ENCODE measurements around the gene DNAJC13.
A peak's percentile ranks its signal among the peaks of the same experiment; 100 is the strongest.

DNA sequence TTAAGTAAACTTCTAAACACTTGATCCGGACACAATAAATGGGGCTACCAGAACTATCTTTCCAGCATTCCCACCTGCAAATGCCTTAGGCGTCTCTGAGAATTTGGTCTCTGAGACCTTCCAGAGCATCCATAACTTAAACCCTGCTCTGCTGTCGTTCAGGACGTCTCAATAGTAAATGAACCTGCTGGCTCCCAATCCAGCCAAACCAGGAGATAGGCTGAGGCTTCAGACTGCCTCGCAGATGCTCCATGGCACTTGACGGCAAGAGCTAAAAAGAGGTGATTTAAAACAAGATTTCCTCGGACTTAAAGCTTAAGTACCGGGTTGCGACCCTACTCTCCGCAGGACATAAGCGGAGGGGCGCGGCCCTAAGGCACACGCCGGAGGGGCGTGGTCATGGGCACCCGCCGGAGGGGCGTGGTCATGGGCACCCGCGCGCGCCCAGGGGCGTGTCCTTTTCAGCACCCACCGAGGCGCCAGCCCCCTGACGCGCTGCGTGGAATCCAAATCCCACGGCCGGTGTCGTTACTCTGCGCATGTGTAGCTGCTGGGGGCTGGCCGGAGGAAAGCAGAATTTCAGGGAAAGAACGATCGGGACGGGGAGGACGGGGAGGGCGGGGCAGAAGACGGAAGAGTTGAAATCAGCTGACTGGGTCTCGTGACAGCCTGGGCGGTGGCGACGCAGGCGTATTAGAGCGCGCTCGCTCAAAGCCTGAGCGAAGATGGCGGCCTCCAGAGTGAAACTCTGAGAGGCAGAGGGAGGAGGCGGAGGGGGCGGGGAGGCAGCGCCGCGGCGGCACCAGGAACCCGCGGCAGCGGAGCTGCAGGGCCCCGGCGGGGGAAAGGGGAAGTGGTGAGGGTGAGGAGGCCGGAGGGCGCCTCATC, at the start of gene DNAJC13:
- TF ChIP-seq, protein P1, sequence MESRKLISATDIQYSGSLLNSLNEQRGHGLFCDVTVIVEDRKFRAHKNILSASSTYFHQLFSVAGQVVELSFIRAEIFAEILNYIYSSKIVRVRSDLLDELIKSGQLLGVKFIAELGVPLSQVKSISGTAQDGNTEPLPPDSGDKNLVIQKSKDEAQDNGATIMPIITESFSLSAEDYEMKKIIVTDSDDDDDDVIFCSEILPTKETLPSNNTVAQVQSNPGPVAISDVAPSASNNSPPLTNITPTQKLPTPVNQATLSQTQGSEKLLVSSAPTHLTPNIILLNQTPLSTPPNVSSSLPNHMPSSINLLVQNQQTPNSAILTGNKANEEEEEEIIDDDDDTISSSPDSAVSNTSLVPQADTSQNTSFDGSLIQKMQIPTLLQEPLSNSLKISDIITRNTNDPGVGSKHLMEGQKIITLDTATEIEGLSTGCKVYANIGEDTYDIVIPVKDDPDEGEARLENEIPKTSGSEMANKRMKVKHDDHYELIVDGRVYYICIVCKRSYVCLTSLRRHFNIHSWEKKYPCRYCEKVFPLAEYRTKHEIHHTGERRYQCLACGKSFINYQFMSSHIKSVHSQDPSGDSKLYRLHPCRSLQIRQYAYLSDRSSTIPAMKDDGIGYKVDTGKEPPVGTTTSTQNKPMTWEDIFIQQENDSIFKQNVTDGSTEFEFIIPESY (IDR thresholded peaks at IDR 0.05): peak; percentile 35
- TF ChIP-seq YY1 (IDR thresholded peaks at IDR 0.05) (peak; percentile 98), TAF1 (conservative IDR thresholded peaks at IDR 0.05) (no peak), SP1 (IDR thresholded peaks at IDR 0.05) (peak; percentile 23), FOXA1 (IDR thresholded peaks at IDR 0.05) (no peak), GABPA (IDR thresholded peaks at IDR 0.05 in 1 of 2, conservative IDR thresholded peaks at IDR 0.05 in 1 of 2) (peak in 1 of 2 donors; percentile 57), JUND (IDR thresholded peaks at IDR 0.05) (no peak), HNF4A (conservative IDR thresholded peaks at IDR 0.05) (peak in 1 of 2 donors; percentile 11), NR2F2 (IDR thresholded peaks at IDR 0.05) (no peak), RXRA (IDR thresholded peaks at IDR 0.05) (no peak)
- TF ChIP-seq, protein P2, sequence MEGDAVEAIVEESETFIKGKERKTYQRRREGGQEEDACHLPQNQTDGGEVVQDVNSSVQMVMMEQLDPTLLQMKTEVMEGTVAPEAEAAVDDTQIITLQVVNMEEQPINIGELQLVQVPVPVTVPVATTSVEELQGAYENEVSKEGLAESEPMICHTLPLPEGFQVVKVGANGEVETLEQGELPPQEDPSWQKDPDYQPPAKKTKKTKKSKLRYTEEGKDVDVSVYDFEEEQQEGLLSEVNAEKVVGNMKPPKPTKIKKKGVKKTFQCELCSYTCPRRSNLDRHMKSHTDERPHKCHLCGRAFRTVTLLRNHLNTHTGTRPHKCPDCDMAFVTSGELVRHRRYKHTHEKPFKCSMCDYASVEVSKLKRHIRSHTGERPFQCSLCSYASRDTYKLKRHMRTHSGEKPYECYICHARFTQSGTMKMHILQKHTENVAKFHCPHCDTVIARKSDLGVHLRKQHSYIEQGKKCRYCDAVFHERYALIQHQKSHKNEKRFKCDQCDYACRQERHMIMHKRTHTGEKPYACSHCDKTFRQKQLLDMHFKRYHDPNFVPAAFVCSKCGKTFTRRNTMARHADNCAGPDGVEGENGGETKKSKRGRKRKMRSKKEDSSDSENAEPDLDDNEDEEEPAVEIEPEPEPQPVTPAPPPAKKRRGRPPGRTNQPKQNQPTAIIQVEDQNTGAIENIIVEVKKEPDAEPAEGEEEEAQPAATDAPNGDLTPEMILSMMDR (IDR thresholded peaks at IDR 0.05; ENCODE audit: low read depth, low read length, missing input control): no peak
- TF ChIP-seq, protein P3, sequence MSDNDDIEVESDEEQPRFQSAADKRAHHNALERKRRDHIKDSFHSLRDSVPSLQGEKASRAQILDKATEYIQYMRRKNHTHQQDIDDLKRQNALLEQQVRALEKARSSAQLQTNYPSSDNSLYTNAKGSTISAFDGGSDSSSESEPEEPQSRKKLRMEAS (IDR thresholded peaks at IDR 0.05): no peak
- TF ChIP-seq, protein P4, sequence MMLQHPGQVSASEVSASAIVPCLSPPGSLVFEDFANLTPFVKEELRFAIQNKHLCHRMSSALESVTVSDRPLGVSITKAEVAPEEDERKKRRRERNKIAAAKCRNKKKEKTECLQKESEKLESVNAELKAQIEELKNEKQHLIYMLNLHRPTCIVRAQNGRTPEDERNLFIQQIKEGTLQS (IDR thresholded peaks at IDR 0.05): no peak
- TF ChIP-seq, protein P5, sequence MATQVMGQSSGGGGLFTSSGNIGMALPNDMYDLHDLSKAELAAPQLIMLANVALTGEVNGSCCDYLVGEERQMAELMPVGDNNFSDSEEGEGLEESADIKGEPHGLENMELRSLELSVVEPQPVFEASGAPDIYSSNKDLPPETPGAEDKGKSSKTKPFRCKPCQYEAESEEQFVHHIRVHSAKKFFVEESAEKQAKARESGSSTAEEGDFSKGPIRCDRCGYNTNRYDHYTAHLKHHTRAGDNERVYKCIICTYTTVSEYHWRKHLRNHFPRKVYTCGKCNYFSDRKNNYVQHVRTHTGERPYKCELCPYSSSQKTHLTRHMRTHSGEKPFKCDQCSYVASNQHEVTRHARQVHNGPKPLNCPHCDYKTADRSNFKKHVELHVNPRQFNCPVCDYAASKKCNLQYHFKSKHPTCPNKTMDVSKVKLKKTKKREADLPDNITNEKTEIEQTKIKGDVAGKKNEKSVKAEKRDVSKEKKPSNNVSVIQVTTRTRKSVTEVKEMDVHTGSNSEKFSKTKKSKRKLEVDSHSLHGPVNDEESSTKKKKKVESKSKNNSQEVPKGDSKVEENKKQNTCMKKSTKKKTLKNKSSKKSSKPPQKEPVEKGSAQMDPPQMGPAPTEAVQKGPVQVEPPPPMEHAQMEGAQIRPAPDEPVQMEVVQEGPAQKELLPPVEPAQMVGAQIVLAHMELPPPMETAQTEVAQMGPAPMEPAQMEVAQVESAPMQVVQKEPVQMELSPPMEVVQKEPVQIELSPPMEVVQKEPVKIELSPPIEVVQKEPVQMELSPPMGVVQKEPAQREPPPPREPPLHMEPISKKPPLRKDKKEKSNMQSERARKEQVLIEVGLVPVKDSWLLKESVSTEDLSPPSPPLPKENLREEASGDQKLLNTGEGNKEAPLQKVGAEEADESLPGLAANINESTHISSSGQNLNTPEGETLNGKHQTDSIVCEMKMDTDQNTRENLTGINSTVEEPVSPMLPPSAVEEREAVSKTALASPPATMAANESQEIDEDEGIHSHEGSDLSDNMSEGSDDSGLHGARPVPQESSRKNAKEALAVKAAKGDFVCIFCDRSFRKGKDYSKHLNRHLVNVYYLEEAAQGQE (IDR thresholded peaks at IDR 0.05): peak; percentile 57

Data from liver (tissue), 3 donors.